LNCaP clone FGC (cell line): ENCODE results near the gene EDAR.

Experiments used
- DNase-seq: peaks from one replicate; pipeline ENCODE4 v3.0.0-alpha.2; 2011; ENCODE audit warnings: low read depth
- H3K4me3 ChIP-seq: 2 replicates; pipeline ENCODE4 v1.5.1; 2011; ENCODE audit warnings: mild to moderate bottlenecking, low read depth, low read length, control low read depth
- TF ChIP-seq, protein P1 (sequence below): IDR thresholded peaks from 2 replicates; pipeline ENCODE4 v1.5.1; 2012; ENCODE audit warnings: mild to moderate bottlenecking; ENCODE audit not compliant: control insufficient read depth, insufficient read depth; ENCODE audit errors: extremely low read depth

EDAR gene

DNA sequence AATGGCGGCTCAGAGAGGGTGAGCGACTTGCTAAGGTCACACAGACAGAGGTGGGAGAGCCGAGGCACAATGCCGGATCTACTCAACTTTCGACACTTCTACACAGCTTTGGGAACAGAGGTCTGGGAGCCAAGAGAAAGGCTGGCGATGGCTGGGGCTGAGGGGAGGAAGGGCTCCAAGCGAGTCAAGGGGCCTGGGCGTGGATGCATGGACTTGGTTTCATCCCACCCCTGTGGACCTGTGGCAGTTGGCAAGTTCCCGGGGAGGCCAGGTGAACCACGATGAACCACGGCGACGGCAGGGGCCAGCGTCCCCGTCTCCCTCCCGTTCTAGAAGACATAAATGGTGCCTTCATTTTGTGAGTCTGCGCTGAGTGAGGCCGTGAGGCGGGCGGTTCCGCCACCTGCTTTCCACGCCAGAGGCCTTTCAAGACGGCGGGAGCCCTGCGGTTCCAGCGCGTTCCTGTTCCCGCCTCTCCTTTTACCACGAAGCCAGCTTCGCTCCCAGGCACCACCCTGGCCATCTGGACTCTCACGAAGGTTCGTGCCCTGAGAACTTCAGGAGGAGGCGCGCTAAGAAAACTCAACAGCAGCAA, 46.7 kb downstream of the EDAR start:
- no peak for DNase-seq
- no peak overlapping the region for H3K4me3 ChIP-seq
- TF ChIP-seq, protein P1, sequence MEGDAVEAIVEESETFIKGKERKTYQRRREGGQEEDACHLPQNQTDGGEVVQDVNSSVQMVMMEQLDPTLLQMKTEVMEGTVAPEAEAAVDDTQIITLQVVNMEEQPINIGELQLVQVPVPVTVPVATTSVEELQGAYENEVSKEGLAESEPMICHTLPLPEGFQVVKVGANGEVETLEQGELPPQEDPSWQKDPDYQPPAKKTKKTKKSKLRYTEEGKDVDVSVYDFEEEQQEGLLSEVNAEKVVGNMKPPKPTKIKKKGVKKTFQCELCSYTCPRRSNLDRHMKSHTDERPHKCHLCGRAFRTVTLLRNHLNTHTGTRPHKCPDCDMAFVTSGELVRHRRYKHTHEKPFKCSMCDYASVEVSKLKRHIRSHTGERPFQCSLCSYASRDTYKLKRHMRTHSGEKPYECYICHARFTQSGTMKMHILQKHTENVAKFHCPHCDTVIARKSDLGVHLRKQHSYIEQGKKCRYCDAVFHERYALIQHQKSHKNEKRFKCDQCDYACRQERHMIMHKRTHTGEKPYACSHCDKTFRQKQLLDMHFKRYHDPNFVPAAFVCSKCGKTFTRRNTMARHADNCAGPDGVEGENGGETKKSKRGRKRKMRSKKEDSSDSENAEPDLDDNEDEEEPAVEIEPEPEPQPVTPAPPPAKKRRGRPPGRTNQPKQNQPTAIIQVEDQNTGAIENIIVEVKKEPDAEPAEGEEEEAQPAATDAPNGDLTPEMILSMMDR, result no peak

DNA sequence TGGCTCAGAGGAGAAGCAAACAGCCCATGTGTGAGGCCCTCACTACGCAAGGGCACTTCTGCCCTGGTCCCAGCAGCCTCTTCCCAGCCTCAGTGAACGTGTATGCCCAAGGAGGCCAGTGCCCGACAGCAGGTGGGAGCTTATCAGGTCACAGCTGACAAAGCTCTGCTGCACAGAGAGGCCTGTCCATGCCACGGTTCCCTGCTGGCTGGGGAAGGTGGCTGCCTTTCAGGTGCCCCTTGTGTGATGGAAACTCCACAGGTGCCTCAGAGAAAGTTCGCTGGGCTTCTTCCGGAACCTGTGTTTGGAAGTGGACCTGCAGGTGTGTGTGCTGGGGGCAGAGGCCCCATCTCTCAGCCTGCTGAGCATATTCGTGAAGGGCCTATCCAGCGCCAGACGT, 47.3 kb downstream of the EDAR start:
- TF ChIP-seq, protein P1, result no peak
- H3K4me3 ChIP-seq, result no peak overlapping the region
- no peak for DNase-seq

DNA sequence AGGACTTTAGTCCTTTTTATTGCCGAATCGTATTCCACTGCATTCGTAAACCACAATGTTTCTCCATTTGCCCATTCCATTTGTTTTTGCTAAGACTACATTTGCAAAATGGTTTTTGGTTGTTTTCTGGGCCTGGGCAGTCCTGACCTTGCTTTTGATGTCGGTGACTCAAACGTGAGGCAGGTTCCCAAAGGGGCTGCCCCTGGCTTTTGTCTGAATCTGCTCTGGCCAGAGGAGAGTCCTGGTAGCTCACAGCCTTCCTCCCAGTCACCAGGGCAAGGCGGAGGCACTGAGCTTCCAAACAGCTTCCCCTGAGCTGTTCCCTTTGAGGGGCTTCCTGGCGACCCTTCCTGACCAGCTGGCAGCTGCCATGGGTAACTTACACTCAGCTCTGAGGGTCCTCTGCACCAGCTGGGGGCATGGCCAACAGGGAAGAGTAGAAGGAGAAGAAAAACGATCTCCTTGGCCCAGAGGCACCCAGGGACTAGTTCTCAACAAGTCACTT, 47.8 kb downstream of the EDAR start:
- no peak overlapping the region for H3K4me3 ChIP-seq
- TF ChIP-seq, protein P1, result no peak
- DNase-seq, result no peak

DNA sequence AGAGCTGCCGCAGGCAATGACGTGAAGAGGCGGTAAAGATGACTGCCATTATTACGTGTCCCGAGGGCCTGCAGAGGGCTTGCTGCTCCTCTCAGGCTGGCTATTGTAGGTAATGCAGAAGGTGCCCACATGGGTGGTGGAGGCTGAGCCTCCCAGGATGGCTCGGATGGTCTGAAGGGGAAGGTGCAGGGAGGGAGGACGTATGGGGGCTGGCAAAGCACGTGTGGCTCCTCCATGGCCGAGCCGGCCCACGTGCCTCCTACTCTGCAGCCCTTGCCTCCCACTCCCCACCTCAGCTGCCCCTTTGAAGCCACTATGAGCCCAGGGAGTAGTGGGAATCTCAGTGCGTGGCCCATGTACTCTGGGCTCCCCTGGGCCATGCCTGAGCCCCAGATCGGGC, 48.9 kb downstream of the EDAR start:
- H3K4me3 ChIP-seq, result no peak overlapping the region
- TF ChIP-seq, protein P1, result no peak
- no peak for DNase-seq

DNA sequence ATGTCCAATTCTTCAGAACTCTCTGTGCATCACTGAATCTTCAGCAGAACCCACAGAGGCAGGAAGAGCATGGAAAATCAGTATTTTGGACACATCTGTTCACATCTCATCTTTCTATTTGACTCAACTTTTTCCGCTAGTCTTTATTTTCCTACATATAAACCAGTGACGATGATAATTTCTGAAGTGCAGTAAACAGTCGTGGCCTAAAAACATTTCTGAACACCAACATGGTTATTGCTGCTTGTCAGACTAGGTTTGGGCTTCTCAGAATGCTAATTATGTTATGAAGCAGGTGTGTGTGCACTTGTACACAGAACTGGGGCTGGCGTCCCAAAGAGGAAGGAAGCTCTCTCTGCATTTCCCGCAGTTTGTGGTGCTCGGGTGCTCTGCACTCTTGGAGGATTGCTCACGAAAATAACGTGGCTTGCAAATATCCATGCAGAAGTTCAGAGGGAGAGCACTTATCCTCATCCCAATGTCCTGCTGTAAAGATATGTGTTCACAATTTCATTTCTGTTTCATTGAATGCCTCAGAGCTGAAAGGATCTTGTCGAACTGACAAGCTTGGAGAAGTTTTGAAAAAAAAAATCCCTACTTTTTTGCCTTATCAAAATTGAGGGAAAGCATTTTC, 50.8 kb downstream of the EDAR start:
- TF ChIP-seq, protein P1, result no peak
- no peak for DNase-seq
- H3K4me3 ChIP-seq, result no peak overlapping the region

DNA sequence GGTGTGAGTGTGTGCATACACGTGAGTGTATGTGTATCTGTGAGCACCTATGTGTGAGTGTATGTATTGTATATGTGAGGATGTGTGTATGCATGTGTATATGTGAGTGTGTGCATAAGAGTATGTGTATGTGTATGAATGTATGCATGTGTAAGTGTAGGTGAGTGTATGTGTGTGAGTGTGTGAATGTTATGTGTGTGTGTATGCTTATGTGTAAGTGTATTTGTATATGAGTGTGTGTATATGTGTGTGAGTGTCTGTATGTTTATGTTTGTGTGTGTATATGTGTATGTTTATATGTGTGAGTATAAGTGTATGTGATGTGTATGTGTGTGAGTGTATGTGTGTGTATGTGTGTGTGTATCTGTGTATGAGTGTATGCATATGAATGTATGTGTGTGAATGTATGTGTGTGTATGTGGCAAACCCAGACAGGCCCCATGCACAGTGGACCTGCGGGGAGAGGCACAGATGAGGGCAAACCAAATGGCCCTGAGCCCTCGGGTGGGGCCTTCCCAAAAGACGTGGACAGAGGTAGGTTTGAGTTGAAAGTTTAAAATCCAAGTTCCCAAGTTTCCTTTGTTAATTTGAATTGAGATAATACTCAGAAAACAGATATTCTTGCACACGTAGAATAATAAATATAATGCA, 51.5 kb downstream of the EDAR start:
- DNase-seq, result no peak
- TF ChIP-seq, protein P1, result no peak
- no peak overlapping the region for H3K4me3 ChIP-seq
